Activated CD8-positive, alpha-beta memory T cell treated with anti-CD3 and anti-CD28 coated beads, Interleukin-2, amount 50 U/mL, for 48 hours (primary cell): Measurements from ENCODE around the gene TSPAN9.
A peak's percentile ranks its signal among the peaks of the same experiment; 100 is the strongest.

ENCODE experiments used
- DNase-seq: peaks from one replicate; pipeline ENCODE4 v3.0.0-alpha.2; 2020

Gene TSPAN9

GRCh38 chr12:3129301-3130056, 52.3 kb downstream of the TSPAN9 start:
- DNase-seq: no peak

DNA sequence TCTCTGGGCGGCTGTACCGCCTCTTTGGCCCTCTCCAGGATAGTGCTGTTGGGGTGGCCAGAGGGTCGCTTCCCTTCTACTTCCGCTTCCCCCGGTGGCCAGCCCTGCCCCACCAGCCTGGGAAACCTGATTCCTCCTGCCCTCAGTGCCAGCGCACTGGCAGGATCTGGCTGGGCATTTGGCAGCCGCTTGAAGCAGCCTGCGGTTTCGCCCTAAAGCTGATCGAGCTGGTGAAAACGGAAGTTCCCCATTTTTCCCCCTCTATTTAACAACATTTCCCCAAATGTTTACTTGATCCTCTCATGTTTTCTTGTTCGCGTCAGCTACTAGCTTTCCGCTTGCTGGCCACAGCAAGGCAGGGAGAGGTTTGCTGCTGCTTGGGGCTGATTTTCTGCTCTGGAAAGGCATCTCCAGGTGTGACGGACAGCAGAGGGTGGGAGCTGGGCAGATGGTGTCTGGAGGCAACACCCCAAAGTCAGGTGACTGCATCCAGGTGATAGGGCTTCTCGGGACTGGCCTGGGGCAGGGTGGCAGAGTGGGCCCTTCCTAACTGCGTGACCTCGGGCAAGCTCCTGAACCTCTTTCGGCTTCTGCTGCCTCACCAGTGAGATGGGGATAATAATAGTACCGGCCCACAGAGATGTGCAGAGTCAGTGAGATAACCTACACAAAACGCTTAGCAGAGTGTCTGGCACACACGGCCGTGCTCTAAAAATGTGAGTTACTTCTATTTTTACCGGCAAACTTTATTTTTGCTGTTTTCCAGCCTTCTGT, 53.1 kb downstream of the TSPAN9 start:
- DNase-seq: no peak

DNA sequence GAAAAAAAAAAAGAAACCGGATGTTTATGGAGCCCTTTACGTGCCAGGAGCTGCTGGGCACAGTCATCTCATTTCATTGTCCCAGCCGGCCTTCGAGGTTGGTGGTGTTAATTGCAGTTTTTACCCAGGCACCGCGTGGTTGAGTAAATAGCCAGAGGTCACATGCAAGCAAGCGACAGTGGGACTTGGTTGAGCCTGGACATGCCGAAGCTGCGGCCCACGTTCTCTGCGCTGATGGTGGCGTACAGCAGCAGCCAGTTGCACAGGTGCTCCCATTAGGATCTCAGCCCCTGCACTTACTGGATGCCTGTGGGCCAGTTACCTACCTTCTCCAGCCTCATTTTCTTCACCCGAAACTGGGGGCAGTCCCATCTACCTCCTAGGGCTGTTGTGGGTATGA, 54.0 kb downstream of the TSPAN9 start:
- no peak for DNase-seq

DNA sequence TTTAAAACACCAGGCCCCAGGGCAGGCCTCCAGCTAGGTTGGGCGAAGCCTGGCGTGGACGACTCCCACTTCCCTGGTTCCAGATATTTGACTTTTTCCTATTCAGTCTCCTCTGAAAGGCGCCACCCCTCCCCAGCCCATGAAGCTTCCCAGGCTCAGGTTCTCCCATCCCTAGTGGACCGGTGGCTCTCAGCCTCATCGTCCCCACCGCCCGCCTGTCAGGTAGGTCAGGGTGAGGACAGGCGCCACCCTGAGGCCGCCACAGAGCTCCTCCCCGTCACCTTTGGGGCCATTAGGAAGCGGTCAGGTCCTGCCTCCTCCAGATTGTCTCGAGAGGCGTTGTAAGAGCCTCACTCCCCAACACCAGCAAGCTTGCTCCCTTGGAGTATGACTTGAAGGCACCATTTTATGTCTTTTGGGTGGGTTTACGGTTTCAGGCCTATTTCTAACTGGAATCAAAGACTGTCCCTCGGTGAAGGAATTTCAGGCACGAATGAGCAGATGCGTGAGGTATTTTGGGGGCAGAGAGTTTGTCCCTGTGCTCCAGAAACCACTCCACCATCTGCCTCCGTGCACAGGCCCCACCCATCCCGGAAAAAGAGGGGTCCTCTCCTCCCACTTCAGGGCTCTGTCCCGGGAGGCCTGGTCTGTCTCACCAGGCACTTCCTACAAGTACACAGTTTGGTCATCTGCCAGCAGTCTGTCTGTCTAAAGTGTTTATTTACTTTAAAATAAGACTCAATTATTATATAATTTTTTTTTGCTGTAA, 55.6 kb downstream of the TSPAN9 start:
- DNase-seq: no peak

GRCh38 chr12:3133405-3133783, 56.2 kb downstream of the TSPAN9 start:
- DNase-seq: no peak

- no peak for DNase-seq
Measured at GRCh38 chr12:3134126-3134525, 56.9 kb downstream of the TSPAN9 start.

- no peak for DNase-seq
Measured at GRCh38 chr12:3134526-3135135, 57.5 kb downstream of the TSPAN9 start.

DNA sequence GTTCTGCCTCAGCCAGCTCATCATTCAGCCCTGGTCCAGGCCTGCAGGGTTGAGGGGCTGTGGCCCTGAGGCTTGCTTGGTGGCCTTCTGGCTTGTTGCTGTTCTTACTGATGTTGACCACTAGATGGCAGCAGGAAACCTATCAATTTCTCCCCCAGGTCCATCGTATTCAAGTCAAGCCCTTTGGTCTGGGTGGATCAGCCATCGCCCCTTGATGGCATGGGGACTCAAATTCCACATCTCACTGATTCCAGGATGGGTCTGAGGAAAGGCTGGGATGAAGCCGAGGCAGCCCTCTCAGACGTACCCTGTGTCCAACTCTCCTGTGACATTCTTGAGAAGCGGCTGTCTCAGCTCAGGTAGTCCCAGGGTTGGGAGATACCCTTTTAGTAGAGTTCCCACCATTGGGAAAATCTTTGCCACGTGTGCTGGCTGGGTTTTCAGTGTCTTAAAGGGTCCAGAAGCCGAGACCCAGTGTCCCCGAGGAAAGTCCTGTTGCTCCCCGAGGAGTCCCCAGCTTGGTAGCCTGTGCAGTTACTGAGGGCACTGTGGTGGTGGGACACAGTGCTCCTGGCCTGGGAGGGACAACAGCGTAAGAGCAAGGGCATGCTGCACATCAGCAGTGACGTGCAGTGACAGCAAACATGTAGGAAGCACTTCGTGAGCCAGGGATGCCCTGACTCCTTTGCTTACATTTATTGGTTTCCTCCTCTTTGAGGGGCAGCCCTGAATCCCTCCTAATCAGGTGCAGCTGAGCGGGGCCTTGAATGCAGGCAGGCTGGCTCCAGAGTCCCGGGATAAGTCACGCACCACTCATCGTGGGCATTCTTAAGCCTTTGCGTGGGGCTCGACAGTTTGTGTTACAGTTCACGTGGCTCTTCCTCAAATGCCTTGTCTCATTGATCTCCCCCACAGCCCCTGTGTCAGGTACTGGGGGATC, 58.6 kb downstream of the TSPAN9 start:
- peak; percentile 66 for DNase-seq

- no peak for DNase-seq
Measured at GRCh38 chr12:3136641-3137267, 59.6 kb downstream of the TSPAN9 start.

GRCh38 chr12:3137268-3137781, 60.1 kb downstream of the TSPAN9 start:
- no peak for DNase-seq

- no peak for DNase-seq
Measured at GRCh38 chr12:3137814-3138445, 60.8 kb downstream of the TSPAN9 start.

GRCh38 chr12:3138941-3139511, 61.8 kb downstream of the TSPAN9 start:
- DNase-seq: no peak

- DNase-seq: no peak
Measured at GRCh38 chr12:3139760-3140159, 62.6 kb downstream of the TSPAN9 start.

DNA sequence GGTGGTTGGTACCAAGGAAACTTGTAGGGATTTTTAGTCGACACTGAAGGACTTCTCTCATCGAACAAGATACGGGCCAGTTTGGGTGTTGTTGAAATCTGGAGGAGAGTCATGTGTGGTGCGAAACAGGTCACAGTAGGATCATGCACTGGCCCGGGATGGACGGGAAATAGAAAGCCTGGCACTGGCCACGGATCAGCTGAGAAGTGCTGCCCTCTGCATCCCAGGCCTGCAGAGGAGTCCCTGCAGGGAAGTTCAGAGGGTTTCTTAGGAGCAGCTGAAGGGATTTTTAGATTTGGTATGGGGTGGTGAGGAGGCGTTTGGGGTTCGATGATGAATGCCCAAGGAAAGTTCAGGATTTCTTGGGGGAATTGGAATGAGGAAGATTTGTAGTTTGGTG, 63.1 kb downstream of the TSPAN9 start:
- DNase-seq: no peak

DNA sequence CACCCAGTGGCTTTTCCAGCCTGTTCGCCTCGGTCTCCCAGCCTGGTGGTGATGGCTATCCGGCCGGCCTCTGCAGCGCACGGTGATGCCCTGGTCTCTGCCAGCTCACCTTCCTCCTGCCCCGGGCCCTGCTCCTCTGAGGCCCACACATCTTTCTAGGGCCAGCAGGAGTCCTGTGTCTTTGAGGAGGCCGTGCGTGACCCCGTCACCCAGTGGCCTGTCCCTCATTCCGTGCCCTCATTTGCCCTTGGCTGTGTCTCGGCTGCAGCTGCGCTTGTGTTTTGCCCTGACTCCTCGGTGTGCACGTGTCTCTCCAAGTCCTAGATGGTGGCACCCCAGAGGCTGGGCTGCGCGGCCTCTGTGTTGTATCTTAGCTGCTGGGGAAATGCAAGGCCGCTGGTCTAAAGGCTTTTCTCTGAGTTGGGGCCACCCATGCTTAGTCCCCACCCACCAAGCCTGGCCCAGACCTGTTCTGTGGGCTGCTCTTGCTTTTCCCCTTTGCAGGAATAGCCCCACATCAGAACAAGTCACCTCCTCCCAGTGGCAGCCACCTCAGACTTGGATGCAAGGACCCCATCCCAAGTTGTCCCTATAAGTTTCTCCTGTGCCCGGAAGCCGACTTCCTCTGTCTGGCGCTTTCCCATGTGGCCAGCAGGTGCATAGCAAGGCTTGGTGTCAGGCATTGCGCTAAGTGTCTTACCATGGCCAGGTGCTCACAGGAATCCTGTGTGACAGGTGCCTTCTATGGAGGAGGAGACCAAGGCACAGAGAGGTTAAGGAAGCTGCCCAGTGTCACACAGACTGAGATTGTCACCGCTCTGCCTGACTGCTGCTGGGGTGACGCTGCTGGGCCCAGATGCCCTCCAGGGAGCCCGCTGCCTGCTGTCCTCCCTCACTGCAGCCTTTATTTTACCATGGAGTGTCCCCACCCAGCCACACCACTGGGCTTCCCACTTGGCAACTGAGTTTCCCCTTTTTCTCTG, 64.5 kb downstream of the TSPAN9 start:
- no peak for DNase-seq

DNA sequence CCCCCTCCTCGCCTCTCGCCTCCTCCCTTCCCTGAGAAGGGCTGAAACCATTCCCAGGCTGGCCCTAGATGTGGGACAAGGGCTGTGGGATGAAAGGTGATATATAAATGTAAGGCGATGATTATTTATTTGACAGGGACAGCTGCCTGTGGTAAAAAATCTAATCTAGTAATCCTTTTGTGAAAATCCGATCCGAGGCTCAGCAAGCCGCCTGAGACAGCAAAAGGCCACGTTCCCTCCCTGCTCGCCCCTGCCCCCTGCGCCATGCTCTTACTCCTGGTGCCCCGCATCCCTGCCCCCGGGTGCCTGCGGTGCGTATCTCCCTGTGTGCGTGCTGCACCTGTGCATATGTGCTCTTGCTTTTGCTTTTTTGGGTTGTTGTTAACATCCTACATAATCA, 65.2 kb downstream of the TSPAN9 start:
- DNase-seq: no peak

DNA sequence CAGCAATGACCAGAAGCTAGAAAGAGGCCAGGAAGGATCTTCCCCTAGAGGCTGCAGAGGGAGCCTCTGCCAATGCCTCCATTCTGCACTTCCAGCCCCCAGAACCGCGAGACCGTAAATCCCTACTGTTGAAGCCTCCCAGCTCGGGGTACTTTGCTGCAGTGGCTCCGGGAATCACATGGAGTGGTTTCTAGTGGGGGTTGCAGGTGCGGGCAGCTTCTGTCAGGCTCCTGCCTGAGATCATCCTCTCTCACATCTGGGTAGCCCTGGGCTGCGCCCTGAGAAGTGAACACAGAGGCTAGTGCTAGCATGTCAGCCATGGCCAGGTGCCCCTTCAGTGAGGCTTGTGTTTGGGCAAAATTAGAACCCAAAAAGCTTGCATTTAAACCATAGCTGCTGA, 67.3 kb downstream of the TSPAN9 start:
- no peak for DNase-seq

DNA sequence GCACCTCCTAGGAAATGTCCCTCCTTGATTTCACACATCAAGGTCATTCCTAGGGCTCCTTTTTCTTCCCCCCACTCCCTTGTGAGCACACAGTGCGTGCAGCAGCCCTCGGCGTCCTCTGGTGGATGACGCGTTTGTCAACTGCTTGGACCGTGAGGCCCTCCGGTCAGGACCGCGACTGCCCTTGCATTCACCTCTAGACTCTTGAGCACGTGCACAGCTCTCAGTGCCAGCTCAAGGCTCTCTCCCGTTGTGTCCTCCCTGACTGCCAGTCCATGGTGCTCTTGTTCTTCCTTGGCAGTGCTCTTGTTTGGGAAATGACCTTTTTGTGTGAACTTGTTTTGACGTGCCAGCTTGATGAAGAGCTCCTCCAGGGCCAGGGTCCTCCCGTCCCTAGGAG, 67.9 kb downstream of the TSPAN9 start:
- DNase-seq: no peak
